ENCODE data around the gene DCLK3. TPM values are rescaled to one million over a fixed set of nuclear protein-coding genes. Genes with fewer than 3 reads are reported as not detected.

The DCLK3 gene
- total RNA-seq, 1 experiment from 2014 or later, result not detected

DNA sequence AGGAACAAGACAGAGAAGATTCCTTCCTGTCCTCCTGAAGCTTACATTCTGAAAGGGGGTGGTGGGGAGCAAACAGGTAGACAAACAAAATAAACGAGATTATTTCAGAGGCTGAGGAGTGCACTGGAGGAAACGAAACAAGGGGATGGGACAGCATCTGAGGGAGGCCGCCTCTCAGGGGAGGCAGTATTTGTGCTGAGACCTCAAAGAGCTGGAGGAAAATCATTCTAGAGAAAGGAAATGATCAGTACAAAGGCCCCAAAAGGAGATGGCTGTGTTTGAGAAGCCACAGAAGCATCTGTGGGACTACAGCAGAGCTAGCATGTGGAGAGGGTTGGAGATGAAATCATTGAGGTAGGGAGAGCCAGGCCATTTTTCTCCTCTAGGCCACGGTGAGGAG, 55.1 kb downstream of the DCLK3 start:
- no TSS peak for BruUV-seq (replicated peaks)
- Histone ChIP-seq H3K9me3 (no peaks in the 10 kb centered on the region), H3K36me3 (ENCODE audit: control insufficient read depth, insufficient read depth, low read length) (no peaks in the 10 kb centered on the region), H3K27me3 (replicated peaks; ENCODE audit: control insufficient read depth, insufficient read depth, low read length) (no peaks in the 10 kb centered on the region), H3K4me1 (no peaks in the 10 kb centered on the region), H3K4me3 (ENCODE audit: low read depth, low read length) (no peak overlapping the region)
- TF ChIP-seq, protein P1, sequence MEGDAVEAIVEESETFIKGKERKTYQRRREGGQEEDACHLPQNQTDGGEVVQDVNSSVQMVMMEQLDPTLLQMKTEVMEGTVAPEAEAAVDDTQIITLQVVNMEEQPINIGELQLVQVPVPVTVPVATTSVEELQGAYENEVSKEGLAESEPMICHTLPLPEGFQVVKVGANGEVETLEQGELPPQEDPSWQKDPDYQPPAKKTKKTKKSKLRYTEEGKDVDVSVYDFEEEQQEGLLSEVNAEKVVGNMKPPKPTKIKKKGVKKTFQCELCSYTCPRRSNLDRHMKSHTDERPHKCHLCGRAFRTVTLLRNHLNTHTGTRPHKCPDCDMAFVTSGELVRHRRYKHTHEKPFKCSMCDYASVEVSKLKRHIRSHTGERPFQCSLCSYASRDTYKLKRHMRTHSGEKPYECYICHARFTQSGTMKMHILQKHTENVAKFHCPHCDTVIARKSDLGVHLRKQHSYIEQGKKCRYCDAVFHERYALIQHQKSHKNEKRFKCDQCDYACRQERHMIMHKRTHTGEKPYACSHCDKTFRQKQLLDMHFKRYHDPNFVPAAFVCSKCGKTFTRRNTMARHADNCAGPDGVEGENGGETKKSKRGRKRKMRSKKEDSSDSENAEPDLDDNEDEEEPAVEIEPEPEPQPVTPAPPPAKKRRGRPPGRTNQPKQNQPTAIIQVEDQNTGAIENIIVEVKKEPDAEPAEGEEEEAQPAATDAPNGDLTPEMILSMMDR (IDR thresholded peaks at IDR 0.05; ENCODE audit: insufficient read depth in 1 of 2, low read depth in 1 of 2, low read length in 1 of 2, severe bottlenecking in 1 of 2, unreplicated experiment in 1 of 2), result no peak
- Mint-ChIP-seq H3K9me3 (ENCODE audit: unreplicated experiment) (no peaks in the 10 kb centered on the region), H3K4me1 (ENCODE audit: low read depth, unreplicated experiment) (no peaks in the 10 kb centered on the region), H3K27ac (ENCODE audit: unreplicated experiment) (no peak overlapping the region), H3K36me3 (ENCODE audit: insufficient read depth, unreplicated experiment) (no peaks in the 10 kb centered on the region), H3K4me3 (ENCODE audit: unreplicated experiment) (no peak overlapping the region), H3K27me3 (ENCODE audit: insufficient read depth, unreplicated experiment) (peaks cover 10% of the 10 kb centered on the region)
- intact Hi-C loops (cut with micrococcal nuclease; ENCODE audit: unreplicated experiment), result no loop called here
- DNase-seq, result no peak
- ChIA-PET CTCF (no interaction called here), POLR2A (no interaction called here)

DNA sequence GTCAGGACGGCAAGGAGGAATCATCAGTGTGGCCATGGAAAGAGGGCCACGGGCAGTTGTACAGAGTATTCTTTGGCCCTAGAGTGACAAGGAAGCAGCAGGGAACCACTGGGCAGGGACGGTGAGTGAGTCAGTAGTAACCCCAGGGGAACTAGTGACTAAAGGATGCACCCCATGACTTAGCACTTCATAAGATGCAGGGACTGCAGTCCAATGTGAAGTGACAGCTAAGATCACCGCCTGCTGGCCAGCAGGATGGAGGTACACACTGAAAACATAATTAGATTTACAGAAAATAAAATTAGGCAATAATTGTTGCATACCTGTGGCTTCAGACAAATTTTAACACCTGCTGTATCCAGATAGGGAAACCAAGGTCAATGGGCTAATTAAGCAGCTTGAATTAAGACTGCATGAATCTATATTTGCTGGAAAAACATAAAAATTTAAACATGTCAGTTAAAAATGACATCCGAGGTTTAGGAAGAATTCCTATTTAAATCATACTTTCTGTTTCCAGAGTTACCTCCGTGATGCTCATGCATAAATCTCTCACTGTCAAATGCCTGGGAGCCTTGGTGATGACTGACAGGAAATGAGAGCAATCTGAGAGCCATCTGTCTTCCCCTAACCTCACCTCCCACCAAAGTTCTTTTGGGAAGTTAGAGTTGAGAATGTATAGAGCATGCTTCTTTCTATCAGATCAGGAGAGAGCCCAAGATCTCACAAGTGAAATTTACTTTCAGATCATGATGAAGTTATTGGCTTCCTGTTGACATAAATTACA, 56.5 kb downstream of the DCLK3 start:
- intact Hi-C loops (cut with micrococcal nuclease; ENCODE audit: unreplicated experiment), result no loop called here
- ChIA-PET CTCF (no interaction called here), POLR2A (no interaction called here)
- Histone ChIP-seq H3K4me3 (ENCODE audit: low read depth, low read length) (no peak overlapping the region), H3K9me3 (no peaks in the 10 kb centered on the region), H3K4me1 (no peaks in the 10 kb centered on the region), H3K36me3 (ENCODE audit: control insufficient read depth, insufficient read depth, low read length) (no peaks in the 10 kb centered on the region), H3K27me3 (replicated peaks; ENCODE audit: control insufficient read depth, insufficient read depth, low read length) (no peaks in the 10 kb centered on the region)
- BruUV-seq (replicated peaks), result no TSS peak
- no peak overlapping the region for H3K27ac Mint-ChIP-seq (ENCODE audit: unreplicated experiment)
- H3K27me3 Mint-ChIP-seq (ENCODE audit: insufficient read depth, unreplicated experiment), result peaks cover 10% of the 10 kb centered on the region
- H3K4me1 Mint-ChIP-seq (ENCODE audit: low read depth, unreplicated experiment), result no peaks in the 10 kb centered on the region
- no peak for DNase-seq
- TF ChIP-seq, protein P1 (IDR thresholded peaks at IDR 0.05; ENCODE audit: insufficient read depth in 1 of 2, low read depth in 1 of 2, low read length in 1 of 2, severe bottlenecking in 1 of 2, unreplicated experiment in 1 of 2), result no peak
- no peaks in the 10 kb centered on the region for H3K9me3 Mint-ChIP-seq (ENCODE audit: unreplicated experiment)
- H3K4me3 Mint-ChIP-seq (ENCODE audit: unreplicated experiment), result no peak overlapping the region
- no peaks in the 10 kb centered on the region for H3K36me3 Mint-ChIP-seq (ENCODE audit: insufficient read depth, unreplicated experiment)

DNA sequence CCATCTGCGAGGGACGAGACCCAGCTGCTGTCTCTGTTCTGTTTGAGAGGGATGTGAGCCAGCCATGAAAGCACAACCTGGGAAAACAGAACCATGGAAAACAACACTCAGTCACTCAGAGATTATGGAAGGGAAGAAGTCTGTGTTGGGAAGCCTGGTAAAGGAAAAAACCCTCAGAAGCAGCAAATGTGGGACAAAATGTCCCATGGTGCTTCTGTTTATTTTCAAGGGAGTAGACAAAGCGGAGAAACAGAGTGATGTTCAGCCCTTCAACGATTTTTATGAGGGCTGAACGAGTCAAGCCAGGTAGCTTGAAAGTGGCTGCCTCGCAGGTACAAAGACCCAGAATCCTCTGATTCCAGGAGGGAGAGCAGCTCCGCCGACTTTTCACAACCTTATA, 59.3 kb downstream of the DCLK3 start:
- Histone ChIP-seq H3K4me3 (ENCODE audit: low read depth, low read length) (no peak overlapping the region), H3K36me3 (ENCODE audit: control insufficient read depth, insufficient read depth, low read length) (no peaks in the 10 kb centered on the region), H3K9me3 (no peaks in the 10 kb centered on the region), H3K27me3 (replicated peaks; ENCODE audit: control insufficient read depth, insufficient read depth, low read length) (no peaks in the 10 kb centered on the region), H3K4me1 (no peaks in the 10 kb centered on the region)
- ChIA-PET CTCF (no interaction called here), POLR2A (no interaction called here)
- H3K27ac Mint-ChIP-seq (ENCODE audit: unreplicated experiment), result no peak overlapping the region
- DNase-seq, result no peak
- H3K4me3 Mint-ChIP-seq (ENCODE audit: unreplicated experiment), result no peak overlapping the region
- no peaks in the 10 kb centered on the region for H3K36me3 Mint-ChIP-seq (ENCODE audit: insufficient read depth, unreplicated experiment)
- intact Hi-C loops (cut with micrococcal nuclease; ENCODE audit: unreplicated experiment), result no loop called here
- BruUV-seq (replicated peaks), result no TSS peak
- H3K27me3 Mint-ChIP-seq (ENCODE audit: insufficient read depth, unreplicated experiment), result peaks cover 10% of the 10 kb centered on the region
- no peaks in the 10 kb centered on the region for H3K4me1 Mint-ChIP-seq (ENCODE audit: low read depth, unreplicated experiment)
- TF ChIP-seq, protein P1 (IDR thresholded peaks at IDR 0.05; ENCODE audit: insufficient read depth in 1 of 2, low read depth in 1 of 2, low read length in 1 of 2, severe bottlenecking in 1 of 2, unreplicated experiment in 1 of 2), result no peak
- H3K9me3 Mint-ChIP-seq (ENCODE audit: unreplicated experiment), result no peaks in the 10 kb centered on the region

Measured in Caco-2 (cell line).